ENCODE data around the gene ZNF655. TPM values are rescaled to one million over a fixed set of nuclear protein-coding genes. Genes with fewer than 3 reads are reported as not detected.
A peak's percentile ranks its signal among the peaks of the same experiment; 100 is the strongest.

ZNF655 gene
- total RNA-seq, 1 donor from 2014 or later: 56.0 TPM

GRCh38 chr7:99615989-99616358 lies 57.5 kb downstream of the ZNF655 start:
- peak overlapping the region; percentile 94 for H3K4me3 Mint-ChIP-seq
- TF ChIP-seq, protein P1, sequence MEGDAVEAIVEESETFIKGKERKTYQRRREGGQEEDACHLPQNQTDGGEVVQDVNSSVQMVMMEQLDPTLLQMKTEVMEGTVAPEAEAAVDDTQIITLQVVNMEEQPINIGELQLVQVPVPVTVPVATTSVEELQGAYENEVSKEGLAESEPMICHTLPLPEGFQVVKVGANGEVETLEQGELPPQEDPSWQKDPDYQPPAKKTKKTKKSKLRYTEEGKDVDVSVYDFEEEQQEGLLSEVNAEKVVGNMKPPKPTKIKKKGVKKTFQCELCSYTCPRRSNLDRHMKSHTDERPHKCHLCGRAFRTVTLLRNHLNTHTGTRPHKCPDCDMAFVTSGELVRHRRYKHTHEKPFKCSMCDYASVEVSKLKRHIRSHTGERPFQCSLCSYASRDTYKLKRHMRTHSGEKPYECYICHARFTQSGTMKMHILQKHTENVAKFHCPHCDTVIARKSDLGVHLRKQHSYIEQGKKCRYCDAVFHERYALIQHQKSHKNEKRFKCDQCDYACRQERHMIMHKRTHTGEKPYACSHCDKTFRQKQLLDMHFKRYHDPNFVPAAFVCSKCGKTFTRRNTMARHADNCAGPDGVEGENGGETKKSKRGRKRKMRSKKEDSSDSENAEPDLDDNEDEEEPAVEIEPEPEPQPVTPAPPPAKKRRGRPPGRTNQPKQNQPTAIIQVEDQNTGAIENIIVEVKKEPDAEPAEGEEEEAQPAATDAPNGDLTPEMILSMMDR (conservative IDR thresholded peaks at IDR 0.05): no peak
- H3K36me3 Mint-ChIP-seq (ENCODE audit: low read depth): peaks cover under 1% of the 10 kb centered on the region
- H3K9me3 Mint-ChIP-seq: no peaks in the 10 kb centered on the region
- H3K27me3 Mint-ChIP-seq (ENCODE audit: low read depth): no peaks in the 10 kb centered on the region
- no peak for DNase-seq (ENCODE audit: low read depth, low spot score)
- H3K27ac Mint-ChIP-seq (ENCODE audit: unreplicated experiment): no peak overlapping the region
- peaks cover 33% of the 10 kb centered on the region for H3K4me1 Mint-ChIP-seq

DNA sequence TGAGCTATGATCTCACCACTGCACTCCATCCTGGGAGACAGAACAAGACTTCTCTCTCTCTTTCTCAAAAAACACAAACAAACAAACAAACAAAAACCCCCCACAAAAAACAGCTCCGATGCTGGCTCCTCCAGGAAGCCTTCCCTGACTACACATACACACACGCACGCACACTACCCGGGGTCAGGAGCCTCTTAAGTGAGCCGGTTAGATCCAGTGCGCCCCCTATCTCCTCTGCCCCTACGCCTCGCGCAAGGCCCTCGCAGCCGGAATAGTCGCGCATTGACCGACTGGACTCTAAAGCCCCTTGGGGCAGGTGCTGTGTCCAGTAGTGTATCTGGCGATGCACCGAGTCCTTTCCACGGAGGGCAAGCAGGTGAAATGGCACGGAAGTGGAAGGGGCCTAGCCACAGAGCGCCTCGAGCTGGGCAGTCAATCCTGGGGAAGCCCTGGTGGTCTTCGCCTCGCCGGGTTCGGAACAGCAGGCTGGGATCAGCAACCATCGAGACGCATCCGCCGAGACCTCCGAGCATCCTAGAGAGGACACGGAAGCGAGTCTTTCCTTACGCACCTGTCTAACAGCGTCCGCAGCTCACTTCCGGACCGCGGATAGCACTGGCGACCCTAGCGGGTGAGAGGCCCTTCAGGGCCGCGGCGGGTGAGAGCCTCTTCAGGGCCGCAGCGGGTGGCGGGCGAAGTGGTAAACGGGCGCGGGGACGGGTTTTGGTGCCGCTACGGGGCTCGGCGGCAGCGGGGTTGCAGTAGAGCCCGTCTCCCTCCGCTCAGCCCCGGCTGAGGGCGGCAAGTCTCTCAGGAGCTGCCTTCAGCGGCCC lies 58.1 kb downstream of the ZNF655 start, which contains the start of gene ZSCAN25:
TSS of gene ZSCAN25 (plus strand) at position 588 of the 833 bp plus-strand sequence. CDS start 2,661 bp downstream, outside the sequence.
- peaks cover 33% of the 10 kb centered on the region for H3K4me1 Mint-ChIP-seq
- no peaks in the 10 kb centered on the region for H3K9me3 Mint-ChIP-seq

GRCh38 chr7:99617192-99617781 lies 58.8 kb downstream of the ZNF655 start:
- H3K4me3 Mint-ChIP-seq: peak overlapping the region; percentile 94
- H3K9me3 Mint-ChIP-seq: no peaks in the 10 kb centered on the region
- no peak for DNase-seq (ENCODE audit: low read depth, low spot score)
- TF ChIP-seq, protein P1 (conservative IDR thresholded peaks at IDR 0.05): no peak
- H3K27ac Mint-ChIP-seq (ENCODE audit: unreplicated experiment): peak overlapping the region; percentile 97
- peaks cover 33% of the 10 kb centered on the region for H3K4me1 Mint-ChIP-seq
- no peaks in the 10 kb centered on the region for H3K27me3 Mint-ChIP-seq (ENCODE audit: low read depth)
- H3K36me3 Mint-ChIP-seq (ENCODE audit: low read depth): peaks cover 3% of the 10 kb centered on the region

More for the DNA sequence above, 58.1 kb downstream of the ZNF655 start, which contains the start of gene ZSCAN25:
- Mint-ChIP-seq H3K27me3 (ENCODE audit: low read depth) (no peaks in the 10 kb centered on the region), H3K36me3 (ENCODE audit: low read depth) (peaks cover 3% of the 10 kb centered on the region), H3K27ac (ENCODE audit: unreplicated experiment) (peak within 1 kb of the TSS; percentile 97), H3K4me3 (peak within 1 kb of the TSS; percentile 94)
- TF ChIP-seq, protein P1 (conservative IDR thresholded peaks at IDR 0.05): peak; percentile 59
- DNase-seq (ENCODE audit: low read depth, low spot score): peak; percentile 88

- DNase-seq (ENCODE audit: low read depth, low spot score): no peak
- TF ChIP-seq, protein P1 (conservative IDR thresholded peaks at IDR 0.05): no peak
- H3K4me1 Mint-ChIP-seq: peaks cover 33% of the 10 kb centered on the region
- peak overlapping the region; percentile 94 for H3K4me3 Mint-ChIP-seq
- H3K27ac Mint-ChIP-seq (ENCODE audit: unreplicated experiment): peak overlapping the region; percentile 38
- H3K9me3 Mint-ChIP-seq: no peaks in the 10 kb centered on the region
- peaks cover 3% of the 10 kb centered on the region for H3K36me3 Mint-ChIP-seq (ENCODE audit: low read depth)
- H3K27me3 Mint-ChIP-seq (ENCODE audit: low read depth): no peaks in the 10 kb centered on the region
These were observed 60.3 kb downstream of the ZNF655 start for GRCh38 chr7:99618726-99619125.

- Mint-ChIP-seq H3K36me3 (ENCODE audit: low read depth) (peaks cover 3% of the 10 kb centered on the region), H3K27me3 (ENCODE audit: low read depth) (no peaks in the 10 kb centered on the region), H3K9me3 (no peaks in the 10 kb centered on the region), H3K4me1 (peaks cover 33% of the 10 kb centered on the region), H3K4me3 (peak overlapping the region; percentile 94), H3K27ac (ENCODE audit: unreplicated experiment) (no peak overlapping the region)
- no peak for DNase-seq (ENCODE audit: low read depth, low spot score)
- TF ChIP-seq, protein P1 (conservative IDR thresholded peaks at IDR 0.05): no peak
These were observed 61.2 kb downstream of the ZNF655 start for GRCh38 chr7:99619571-99620130.

Measured in neural crest cell (in vitro differentiated cells).